IMR-90 (cell line): Measurements from ENCODE around the gene STAC3. TPM values are rescaled to one million over a fixed set of nuclear protein-coding genes. Genes with fewer than 3 reads are reported as not detected.

Experiments used
- ATAC-seq: fragments of 200-7000 bp; cut with Tn5 transposase; 2 replicates; pipeline ENCODE4 v1.9.1; 2020; ENCODE audit warnings: low read depth, mild to moderate bottlenecking, moderate library complexity
- BruUV-seq: library from RNA; stranded (reverse); fragments of 400-500 nt; replicated peaks from 2 replicates; lab custom pipeline; 2021; lab: Mats Ljungman, UMichigan
- CTCF ChIA-PET: fragments of 300-600 bp; formaldehyde crosslinking; extraction: SDS; loops from one replicate; lab custom pipeline; 2021; ENCODE audit warnings: antibody characterized with exemption; lab: Yijun Ruan, JAX
- POLR2A ChIA-PET: fragments of 300-600 bp; sonication (Branson Sonifier 250); formaldehyde crosslinking; loops from one replicate; lab custom pipeline; 2022; ENCODE audit warnings: antibody characterized with exemption; ENCODE audit not compliant: unreplicated experiment; lab: Charles Lee
- DNase-seq: peaks from one replicate; pipeline ENCODE4 v3.0.0; 2013
- H2AFZ ChIP-seq: replicated peaks from 2 replicates; pipeline ENCODE3; 2013; ENCODE audit warnings: low read length, mild to moderate bottlenecking; ENCODE audit not compliant: poor library complexity
- H2AK5ac ChIP-seq: 2 replicates; pipeline ENCODE4 v1.6.1; 2013; ENCODE audit warnings: low read depth, low read length, inconsistent platforms
- H2AK9ac ChIP-seq: replicated peaks from 2 replicates; pipeline ENCODE3; 2013; ENCODE audit warnings: mild to moderate bottlenecking, low read depth, low read length, moderate library complexity; ENCODE audit not compliant: poor library complexity
- H2BK120ac ChIP-seq: 2 replicates; pipeline ENCODE4 v1.6.1; 2013; ENCODE audit warnings: low read depth, low read length, inconsistent platforms
- H2BK15ac ChIP-seq: 3 replicates; pipeline ENCODE4 v1.6.1; 2013; ENCODE audit warnings: low read depth, low read length, inconsistent platforms
- H2BK20ac ChIP-seq: 2 replicates; pipeline ENCODE4 v1.6.1; 2013; ENCODE audit warnings: low read depth, mild to moderate bottlenecking, inconsistent platforms, low read length, moderate library complexity
- H2BK5ac ChIP-seq: 2 replicates; pipeline ENCODE4 v1.6.1; 2013; ENCODE audit warnings: mild to moderate bottlenecking, low read depth, low read length, inconsistent platforms; ENCODE audit not compliant: poor library complexity, severe bottlenecking
- H3K14ac ChIP-seq: replicated peaks from 2 replicates; pipeline ENCODE4 v1.6.1; 2013; ENCODE audit warnings: low read depth, low read length, inconsistent platforms
- H3K18ac ChIP-seq: 2 replicates; pipeline ENCODE4 v1.6.1; 2013; ENCODE audit warnings: low read depth, low read length, control low read depth
- H3K23ac ChIP-seq: 2 replicates; pipeline ENCODE4 v1.6.1; 2013; ENCODE audit warnings: low read depth, low read length, inconsistent platforms
- H3K27ac ChIP-seq: 2 replicates; pipeline ENCODE4 v1.5.1; 2013; ENCODE audit warnings: mild to moderate bottlenecking, control low read depth, low read length; ENCODE audit not compliant: insufficient read depth
- H3K27me3 ChIP-seq: 2 replicates; pipeline ENCODE4 v1.6.1; 2013; ENCODE audit warnings: low read length; ENCODE audit not compliant: control insufficient read depth, insufficient read depth
- H3K36me3 ChIP-seq: 2 replicates; pipeline ENCODE4 v1.6.1; 2013; ENCODE audit warnings: low read length, mixed read lengths; ENCODE audit not compliant: control insufficient read depth, insufficient read depth
- H3K4ac ChIP-seq: 2 replicates; pipeline ENCODE4 v1.6.1; 2013; ENCODE audit warnings: low read depth, low read length, inconsistent platforms
- H3K4me1 ChIP-seq: 2 replicates; pipeline ENCODE4 v1.6.1; 2013; ENCODE audit warnings: low read length, mixed read lengths; ENCODE audit not compliant: control insufficient read depth, insufficient read depth
- H3K4me2 ChIP-seq: 2 replicates; pipeline ENCODE4 v1.6.1; 2013; ENCODE audit warnings: low read depth, mild to moderate bottlenecking, control low read depth, low read length, moderate library complexity
- H3K4me3 ChIP-seq: 2 replicates; pipeline ENCODE4 v1.5.1; 2013; ENCODE audit warnings: low read depth, mild to moderate bottlenecking, control low read depth, low read length, moderate library complexity; ENCODE audit not compliant: insufficient read depth
- H3K56ac ChIP-seq: 2 replicates; pipeline ENCODE4 v1.6.1; 2013; ENCODE audit warnings: low read length, inconsistent platforms; ENCODE audit not compliant: insufficient read depth; ENCODE audit errors: extremely low read depth
- H3K79me1 ChIP-seq, 2 experiments: 2 replicates each; pipeline ENCODE4 v1.6.1; 2013; ENCODE audit warnings: low read length in 2 of 2, inconsistent platforms in 1 of 2, low read depth in 1 of 2
- H3K9ac ChIP-seq: 2 replicates; pipeline ENCODE4 v1.6.1; 2013; ENCODE audit warnings: low read depth, low read length, control low read depth
- H3K9me1 ChIP-seq: 2 replicates; pipeline ENCODE4 v1.6.1; 2013; ENCODE audit warnings: low read length, inconsistent platforms; ENCODE audit not compliant: insufficient read depth
- H3K9me3 ChIP-seq: 2 replicates; pipeline ENCODE4 v1.6.1; 2013; ENCODE audit warnings: low read length; ENCODE audit not compliant: control insufficient read depth, insufficient read depth
- H4K20me1 ChIP-seq: 2 replicates; pipeline ENCODE4 v1.6.1; 2013; ENCODE audit warnings: low read length, inconsistent platforms; ENCODE audit not compliant: insufficient read depth
- H4K5ac ChIP-seq: 2 replicates; pipeline ENCODE4 v1.6.1; 2013; ENCODE audit warnings: mild to moderate bottlenecking, low read depth, low read length, control low read depth
- H4K8ac ChIP-seq, 2 experiments: 2 replicates each; pipeline ENCODE4 v1.6.1; 2013; ENCODE audit warnings: low read depth in 2 of 2, low read length in 2 of 2, control low read depth in 1 of 2, inconsistent platforms in 1 of 2
- H4K91ac ChIP-seq: 2 replicates; pipeline ENCODE4 v1.6.1; 2013; ENCODE audit warnings: low read depth, low read length, inconsistent platforms; ENCODE audit not compliant: insufficient read depth
- BHLHE40 ChIP-seq: fragments of 150-350 bp; IDR thresholded peaks from 2 replicates; pipeline ENCODE4 v1.6.1; 2016; ENCODE audit warnings: mild to moderate bottlenecking, low read depth, low read length
- FOS ChIP-seq: fragments of 150-350 bp; IDR thresholded peaks from 2 replicates; pipeline ENCODE4 v1.6.1; 2016; ENCODE audit warnings: low read depth, low read length
- MAZ ChIP-seq: IDR thresholded peaks from 2 replicates; pipeline ENCODE4 v1.6.1; 2012; ENCODE audit warnings: low read depth, mild to moderate bottlenecking, low read length, improper control_type of control experiment, moderate library complexity, borderline replicate concordance
- MXI1 ChIP-seq: IDR thresholded peaks from 2 replicates; pipeline ENCODE4 v1.6.1; 2012; ENCODE audit warnings: low read depth, mild to moderate bottlenecking, low read length, moderate library complexity, borderline replicate concordance
- NFE2L2 ChIP-seq: fragments of 150-350 bp; IDR thresholded peaks from 2 replicates; pipeline ENCODE4 v1.6.1; 2016; ENCODE audit warnings: low read depth, mild to moderate bottlenecking, low read length
- POLR2A ChIP-seq: IDR thresholded peaks from 2 replicates; pipeline ENCODE4 v1.6.1; 2012; ENCODE audit warnings: mild to moderate bottlenecking, low read depth, low read length
- RFX5 ChIP-seq: IDR thresholded peaks from 2 replicates; pipeline ENCODE4 v1.8.0; 2012; ENCODE audit warnings: low read depth, mild to moderate bottlenecking, low read length, moderate library complexity
- WGBS, 2 experiments: methylation state at CpG; one replicate each; pipeline versions ENCODE4 v1.1.5 to v1.1.7; 2013; ENCODE audit warnings: missing lambda C conversion rate in 2 of 2; ENCODE audit not compliant: insufficient read length in 1 of 2; ENCODE audit errors: extremely low coverage in 2 of 2; 5-methylcytosine and 5-hydroxymethylcytosine counted together
- dilution Hi-C: fragments of 300-500 bp; cut with HindIII; formaldehyde crosslinking; loops from one replicate; pipeline ENCODE4 v1.14.3; 2018; ENCODE audit warnings: low sequenced_read_pairs; ENCODE audit not compliant: unreplicated experiment
- in situ Hi-C: fragments of 300-500 bp; cut with MboI; formaldehyde crosslinking; loops from 3 replicates; pipeline ENCODE4 v1.14.3; 2019; ENCODE audit warnings: low sequenced_read_pairs, inconsistent platforms, mixed read lengths
- intact Hi-C: fragments of 100-400 bp; cut with micrococcal nuclease; formaldehyde crosslinking; loops from 2 replicates; pipeline ENCODE4 v1.10.0; 2022
- polyA plus RNA-seq, 3 experiments: library from polyadenylated mRNA; depleted of rRNA; stranded (reverse); fragments of >200 nt; gene quantifications; 2 replicates each; pipeline ENCODE4 v1.2.3, GENCODE V29; 2012; ENCODE audit warnings: low replicate concordance in 1 of 3
- total RNA-seq: library from RNA; depleted of rRNA; stranded (reverse); fragments of >200 nt; gene quantifications from 2 replicates; pipeline ENCODE4 v1.2.3, GENCODE V29; 2012
- TF ChIP-seq, protein P1 (sequence below): conservative IDR thresholded peaks from 2 replicates; pipeline ENCODE4 v1.5.1; 2012; ENCODE audit warnings: mild to moderate bottlenecking, low read depth, low read length, improper control_type of control experiment

Gene STAC3
- total and polyA plus RNA-seq, 2 of the 4 experiments (the other 2 are of a cell fraction), result 0.18 to 0.67 TPM

DNA sequence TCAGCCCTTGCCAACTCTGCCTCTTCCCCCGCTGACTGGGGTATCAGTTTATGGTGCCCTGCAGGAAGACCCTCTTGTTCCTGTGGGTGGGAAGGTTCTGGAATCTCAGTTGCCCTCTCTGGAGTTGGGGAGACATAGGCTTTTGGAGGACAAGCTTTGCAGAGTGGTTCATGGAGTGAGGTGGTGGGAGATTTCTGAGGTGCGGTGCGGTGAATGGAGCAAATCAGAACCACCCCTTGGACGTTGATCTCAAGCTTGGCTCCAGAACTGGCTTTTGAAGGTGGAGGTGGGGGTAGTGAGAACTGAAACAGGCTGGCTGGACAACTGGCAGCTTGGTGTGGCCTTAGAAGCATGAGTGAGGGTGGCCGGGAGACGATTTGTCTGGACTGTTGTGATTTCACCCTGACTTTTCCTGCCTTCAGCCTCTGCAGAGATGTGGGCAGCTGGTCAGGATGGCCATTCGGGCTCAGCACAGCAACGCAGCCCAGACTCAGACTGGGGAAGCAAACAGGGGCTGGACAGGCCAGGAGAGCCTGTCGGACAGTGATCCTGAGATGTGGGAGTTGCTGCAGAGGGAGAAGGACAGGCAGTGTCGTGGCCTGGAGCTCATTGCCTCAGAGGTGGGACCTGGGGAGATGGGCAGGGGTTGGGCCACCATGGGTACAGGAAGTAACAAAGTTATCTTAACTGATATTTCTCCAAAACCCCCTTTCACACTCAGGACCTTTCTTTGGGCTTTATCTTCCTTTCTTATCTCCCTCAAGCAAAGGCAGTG is 20.4 kb downstream of the STAC3 start:
- H3K79me1 ChIP-seq, result peaks cover 29 to 53% of the 10 kb centered on the region in 2 experiments
- H2AK9ac ChIP-seq, result peak overlapping the region; percentile 100
- peak overlapping the region; percentile 76 for H2BK20ac ChIP-seq
- peak overlapping the region; percentile 89 for H2AFZ ChIP-seq
- peak overlapping the region; percentile 100 for H4K91ac ChIP-seq
- peak overlapping the region; percentile 91 for H3K4me2 ChIP-seq
- H3K18ac ChIP-seq, result peak overlapping the region; percentile 80
- H3K27me3 ChIP-seq, result peaks cover 3% of the 10 kb centered on the region; the same call in 1 of the 2 replicates
- H3K9me1 ChIP-seq, result peaks cover 20% of the 10 kb centered on the region
- no peaks in the 10 kb centered on the region for H3K9me3 ChIP-seq
- peak overlapping the region; percentile 96 for H2BK120ac ChIP-seq
- peak overlapping the region; percentile 84 for H4K5ac ChIP-seq
- peak overlapping the region; percentile 100 for H3K56ac ChIP-seq
- peak overlapping the region; percentile 99 for H3K23ac ChIP-seq
- TSS peak; percentile 10 for BruUV-seq
- POLR2A ChIA-PET, result interaction anchor here (1.5 to 1.8 kb wide), 2 partner anchors 8 to 11 kb away, joined by 5 to 7 read pairs; no protein-coding TSS in a partner anchor
- intact Hi-C loops, result no loop called here
- ATAC-seq, result peak; percentile 6
- peak overlapping the region; percentile 59 for H3K4me3 ChIP-seq
- peaks cover 33% of the 10 kb centered on the region for H4K20me1 ChIP-seq
- peak overlapping the region; percentile 100 for H3K14ac ChIP-seq
- peaks cover 16% of the 10 kb centered on the region for H3K4me1 ChIP-seq
- peak overlapping the region; percentile 98 for H2AK5ac ChIP-seq
- H3K9ac ChIP-seq, result peak overlapping the region; percentile 98
- CTCF ChIA-PET, result interaction anchor here (2.3 to 5.3 kb wide), 2 partner anchors 11 to 17 kb away, joined by 14 to 47 read pairs; no protein-coding TSS in a partner anchor
- peaks cover 42% of the 10 kb centered on the region for H3K36me3 ChIP-seq
- peak overlapping the region; percentile 95 to 99 for H4K8ac ChIP-seq
- 31% methylated on average over 7 of the region's 10 CpGs; no CpG with 5 or more reads in 1 of the 2 experiments for WGBS, 2 experiments
- peak overlapping the region; percentile 88 for H2BK5ac ChIP-seq
- peak overlapping the region; percentile 77; the same call in 2 of the 3 replicates for H2BK15ac ChIP-seq
- TF ChIP-seq RFX5, result no peak
- no peak for TF ChIP-seq NFE2L2
- no peak for TF ChIP-seq FOS
- TF ChIP-seq MAZ, result no peak
- no peak for TF ChIP-seq POLR2A
- no peak for TF ChIP-seq MXI1
- no peak for TF ChIP-seq BHLHE40
- TF ChIP-seq, protein P1, sequence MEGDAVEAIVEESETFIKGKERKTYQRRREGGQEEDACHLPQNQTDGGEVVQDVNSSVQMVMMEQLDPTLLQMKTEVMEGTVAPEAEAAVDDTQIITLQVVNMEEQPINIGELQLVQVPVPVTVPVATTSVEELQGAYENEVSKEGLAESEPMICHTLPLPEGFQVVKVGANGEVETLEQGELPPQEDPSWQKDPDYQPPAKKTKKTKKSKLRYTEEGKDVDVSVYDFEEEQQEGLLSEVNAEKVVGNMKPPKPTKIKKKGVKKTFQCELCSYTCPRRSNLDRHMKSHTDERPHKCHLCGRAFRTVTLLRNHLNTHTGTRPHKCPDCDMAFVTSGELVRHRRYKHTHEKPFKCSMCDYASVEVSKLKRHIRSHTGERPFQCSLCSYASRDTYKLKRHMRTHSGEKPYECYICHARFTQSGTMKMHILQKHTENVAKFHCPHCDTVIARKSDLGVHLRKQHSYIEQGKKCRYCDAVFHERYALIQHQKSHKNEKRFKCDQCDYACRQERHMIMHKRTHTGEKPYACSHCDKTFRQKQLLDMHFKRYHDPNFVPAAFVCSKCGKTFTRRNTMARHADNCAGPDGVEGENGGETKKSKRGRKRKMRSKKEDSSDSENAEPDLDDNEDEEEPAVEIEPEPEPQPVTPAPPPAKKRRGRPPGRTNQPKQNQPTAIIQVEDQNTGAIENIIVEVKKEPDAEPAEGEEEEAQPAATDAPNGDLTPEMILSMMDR, result no peak
- H3K27ac ChIP-seq, result peak overlapping the region; percentile 94
- no peak for DNase-seq
- in situ Hi-C loops, result no loop called here
- peak overlapping the region; percentile 100 for H3K4ac ChIP-seq
- dilution Hi-C loops, result no loop called here
